GM19099 (cell line): ENCODE results near the gene PLEKHM3.

ENCODE experiments used
- POLR2A ChIP-seq: IDR thresholded peaks from 3 replicates; pipeline ENCODE4 v1.6.1; 2011; ENCODE audit warnings: low read depth; ENCODE audit not compliant: insufficient read length; ENCODE audit errors: extremely low read depth

PLEKHM3 gene

GRCh38 chr2:208042450-208042849 is 17.1 kb upstream of the PLEKHM3 start:
- no peak for TF ChIP-seq POLR2A

GRCh38 chr2:208042041-208042440 is 16.7 kb upstream of the PLEKHM3 start:
- TF ChIP-seq POLR2A: no peak

- TF ChIP-seq POLR2A: no peak
Observed at GRCh38 chr2:208040199-208041171, 15.2 kb upstream of the PLEKHM3 start.

GRCh38 chr2:208039376-208040110 is 14.2 kb upstream of the PLEKHM3 start:
- no peak for TF ChIP-seq POLR2A

- no peak for TF ChIP-seq POLR2A
Observed at GRCh38 chr2:208037564-208038487, 12.5 kb upstream of the PLEKHM3 start.

- no peak for TF ChIP-seq POLR2A
Observed at GRCh38 chr2:208036357-208036756, 11.0 kb upstream of the PLEKHM3 start.

- TF ChIP-seq POLR2A: no peak
Observed at GRCh38 chr2:208034503-208035140, 9.3 kb upstream of the PLEKHM3 start.

- TF ChIP-seq POLR2A: no peak
Observed at GRCh38 chr2:208033701-208034502, 8.6 kb upstream of the PLEKHM3 start.

- TF ChIP-seq POLR2A: no peak
Observed at GRCh38 chr2:208031608-208032019, 6.3 kb upstream of the PLEKHM3 start.

- TF ChIP-seq POLR2A: no peak
Observed at GRCh38 chr2:208025814-208026184, 472 bp upstream of the PLEKHM3 start.

GRCh38 chr2:208024091-208024490 is 1.2 kb downstream of the PLEKHM3 start:
- TF ChIP-seq POLR2A: no peak

GRCh38 chr2:208020253-208020652 is 5.1 kb downstream of the PLEKHM3 start:
- TF ChIP-seq POLR2A: no peak

GRCh38 chr2:208017721-208018120 is 7.6 kb downstream of the PLEKHM3 start:
- no peak for TF ChIP-seq POLR2A
